ENCODE results near the gene RBFOX2.

DNA sequence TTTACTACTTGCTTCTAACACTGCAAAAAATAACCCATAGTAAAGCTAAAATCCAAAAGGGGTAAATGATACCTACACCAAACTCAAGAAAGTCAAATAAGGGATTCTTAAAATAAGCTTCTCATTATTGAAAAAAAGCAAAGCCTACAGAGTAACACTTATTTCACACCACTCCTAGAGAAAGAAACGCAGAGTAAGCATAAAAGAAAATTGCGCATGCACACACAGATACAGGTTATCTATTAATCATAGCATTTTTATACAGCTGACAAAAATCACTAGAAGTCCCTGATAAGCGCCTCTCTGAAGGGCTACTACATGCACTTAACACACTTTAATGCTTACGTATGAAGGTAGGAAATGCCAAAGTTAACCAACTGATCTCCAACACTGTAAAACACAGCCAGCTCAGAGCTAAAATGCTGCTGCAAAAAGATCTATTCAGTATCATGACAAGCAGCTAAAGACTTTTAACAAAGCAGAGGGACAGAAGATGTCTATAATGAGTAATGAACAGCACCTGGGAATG is 14.0 kb downstream of the RBFOX2 start:
- TF ChIP-seq, protein P1, sequence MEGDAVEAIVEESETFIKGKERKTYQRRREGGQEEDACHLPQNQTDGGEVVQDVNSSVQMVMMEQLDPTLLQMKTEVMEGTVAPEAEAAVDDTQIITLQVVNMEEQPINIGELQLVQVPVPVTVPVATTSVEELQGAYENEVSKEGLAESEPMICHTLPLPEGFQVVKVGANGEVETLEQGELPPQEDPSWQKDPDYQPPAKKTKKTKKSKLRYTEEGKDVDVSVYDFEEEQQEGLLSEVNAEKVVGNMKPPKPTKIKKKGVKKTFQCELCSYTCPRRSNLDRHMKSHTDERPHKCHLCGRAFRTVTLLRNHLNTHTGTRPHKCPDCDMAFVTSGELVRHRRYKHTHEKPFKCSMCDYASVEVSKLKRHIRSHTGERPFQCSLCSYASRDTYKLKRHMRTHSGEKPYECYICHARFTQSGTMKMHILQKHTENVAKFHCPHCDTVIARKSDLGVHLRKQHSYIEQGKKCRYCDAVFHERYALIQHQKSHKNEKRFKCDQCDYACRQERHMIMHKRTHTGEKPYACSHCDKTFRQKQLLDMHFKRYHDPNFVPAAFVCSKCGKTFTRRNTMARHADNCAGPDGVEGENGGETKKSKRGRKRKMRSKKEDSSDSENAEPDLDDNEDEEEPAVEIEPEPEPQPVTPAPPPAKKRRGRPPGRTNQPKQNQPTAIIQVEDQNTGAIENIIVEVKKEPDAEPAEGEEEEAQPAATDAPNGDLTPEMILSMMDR (IDR thresholded peaks at IDR 0.05): no peak
- TF ChIP-seq POLR2A (IDR thresholded peaks at IDR 0.05): no peak
- TF ChIP-seq POLR2AphosphoS5 (IDR thresholded peaks at IDR 0.05): no peak
